BJ (cell line): Measurements from ENCODE around the gene IFITM10. TPM values are rescaled to one million over a fixed set of nuclear protein-coding genes. Genes with fewer than 3 reads are reported as not detected.

Experiments
- CTCF ChIA-PET: fragments of 350-600 bp; formaldehyde crosslinking; extraction: SDS; loops from one replicate; lab custom pipeline; 2021; ENCODE audit warnings: antibody characterized with exemption, inconsistent platforms; lab: Yijun Ruan, JAX
- POLR2A ChIA-PET: fragments of 300-600 bp; sonication (Branson Sonifier 250); formaldehyde crosslinking; extraction: SDS; loops from one replicate; lab custom pipeline; 2021; ENCODE audit warnings: antibody characterized with exemption; lab: Charles Lee
- DNase-seq: peaks from one replicate; pipeline ENCODE4 v3.0.0-alpha.2; 2011; ENCODE audit warnings: low read depth
- H3K27me3 ChIP-seq: 2 replicates; pipeline ENCODE4 v1.6.0; 2011; ENCODE audit warnings: low read length; ENCODE audit not compliant: control insufficient read depth, insufficient read depth
- H3K36me3 ChIP-seq: 2 replicates; pipeline ENCODE4 v1.5.1; 2011; ENCODE audit warnings: low read length; ENCODE audit not compliant: control insufficient read depth, insufficient read depth
- H3K4me3 ChIP-seq: 2 replicates; pipeline ENCODE4 v1.5.1; 2011; ENCODE audit warnings: low read depth, mild to moderate bottlenecking, control low read depth, low read length
- polyA plus RNA-seq: library from polyadenylated mRNA; depleted of rRNA; stranded (reverse); fragments of >200 nt; gene quantifications from 2 replicates; pipeline ENCODE4 v1.2.3, GENCODE V29; 2011
- TF ChIP-seq, protein P1 (sequence below): IDR thresholded peaks from 2 replicates; pipeline ENCODE4 v1.5.1; 2011; ENCODE audit warnings: low read depth, mild to moderate bottlenecking, control low read depth, inconsistent platforms, low read length, moderate library complexity; ENCODE audit not compliant: insufficient read depth

IFITM10 gene
- polyA plus RNA-seq, 1 experiment, result 0.22 TPM

- Histone ChIP-seq H3K27me3 (peaks cover 1% of the 10 kb centered on the region; the same call in 1 of the 2 replicates), H3K4me3 (no peak overlapping the region), H3K36me3 (no peaks in the 10 kb centered on the region)
- TF ChIP-seq, protein P1, sequence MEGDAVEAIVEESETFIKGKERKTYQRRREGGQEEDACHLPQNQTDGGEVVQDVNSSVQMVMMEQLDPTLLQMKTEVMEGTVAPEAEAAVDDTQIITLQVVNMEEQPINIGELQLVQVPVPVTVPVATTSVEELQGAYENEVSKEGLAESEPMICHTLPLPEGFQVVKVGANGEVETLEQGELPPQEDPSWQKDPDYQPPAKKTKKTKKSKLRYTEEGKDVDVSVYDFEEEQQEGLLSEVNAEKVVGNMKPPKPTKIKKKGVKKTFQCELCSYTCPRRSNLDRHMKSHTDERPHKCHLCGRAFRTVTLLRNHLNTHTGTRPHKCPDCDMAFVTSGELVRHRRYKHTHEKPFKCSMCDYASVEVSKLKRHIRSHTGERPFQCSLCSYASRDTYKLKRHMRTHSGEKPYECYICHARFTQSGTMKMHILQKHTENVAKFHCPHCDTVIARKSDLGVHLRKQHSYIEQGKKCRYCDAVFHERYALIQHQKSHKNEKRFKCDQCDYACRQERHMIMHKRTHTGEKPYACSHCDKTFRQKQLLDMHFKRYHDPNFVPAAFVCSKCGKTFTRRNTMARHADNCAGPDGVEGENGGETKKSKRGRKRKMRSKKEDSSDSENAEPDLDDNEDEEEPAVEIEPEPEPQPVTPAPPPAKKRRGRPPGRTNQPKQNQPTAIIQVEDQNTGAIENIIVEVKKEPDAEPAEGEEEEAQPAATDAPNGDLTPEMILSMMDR, result no peak
- ChIA-PET POLR2A (no interaction called here), CTCF (interaction anchor here (1.7 kb wide), 1 partner anchor 95 kb away, joined by 4 read pairs; no protein-coding TSS in a partner anchor)
- DNase-seq, result no peak
Observed at GRCh38 chr11:1738380-1738779, 12.0 kb downstream of the IFITM10 start.

DNA sequence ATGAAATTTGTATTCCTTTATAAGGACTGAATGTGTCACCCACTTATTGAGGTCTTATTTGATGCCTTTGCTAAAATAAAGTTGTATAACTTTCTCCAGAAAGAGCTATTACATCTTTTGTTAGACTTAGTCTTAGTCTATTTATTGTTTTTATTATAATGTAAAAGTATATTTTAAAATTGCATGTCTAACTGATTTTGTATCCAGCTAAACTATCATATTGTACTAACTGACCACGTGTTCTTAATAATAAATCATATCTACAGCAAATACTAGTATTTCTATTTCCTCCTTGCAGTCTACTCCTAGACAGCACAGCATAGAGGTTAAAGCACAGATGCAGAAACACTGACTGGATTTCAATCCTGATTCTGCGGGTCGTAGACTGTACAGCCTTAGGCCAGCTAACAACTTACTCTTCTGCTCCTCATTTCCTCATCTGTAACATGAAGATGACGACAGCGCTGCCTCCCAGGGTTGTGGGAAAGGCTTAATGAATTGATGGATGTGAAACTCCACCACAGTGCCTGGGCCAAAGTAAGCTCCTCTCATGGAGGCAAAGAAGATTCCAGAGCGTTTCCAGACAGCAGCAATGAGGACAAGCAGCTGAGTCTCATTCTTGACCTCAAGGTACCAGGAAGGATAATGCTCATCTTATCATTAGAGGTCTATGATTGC is 13.2 kb downstream of the IFITM10 start:
- Histone ChIP-seq H3K36me3 (no peaks in the 10 kb centered on the region), H3K27me3 (peaks cover 1% of the 10 kb centered on the region; the same call in 1 of the 2 replicates), H3K4me3 (no peak overlapping the region)
- CTCF ChIA-PET, result interaction anchor here (0.9 to 1.0 kb wide), 3 partner anchors 43 to 96 kb away, joined by 3 to 4 read pairs (median 3); no protein-coding TSS in a partner anchor
- TF ChIP-seq, protein P1, result no peak
- POLR2A ChIA-PET, result no interaction called here
- no peak for DNase-seq

DNA sequence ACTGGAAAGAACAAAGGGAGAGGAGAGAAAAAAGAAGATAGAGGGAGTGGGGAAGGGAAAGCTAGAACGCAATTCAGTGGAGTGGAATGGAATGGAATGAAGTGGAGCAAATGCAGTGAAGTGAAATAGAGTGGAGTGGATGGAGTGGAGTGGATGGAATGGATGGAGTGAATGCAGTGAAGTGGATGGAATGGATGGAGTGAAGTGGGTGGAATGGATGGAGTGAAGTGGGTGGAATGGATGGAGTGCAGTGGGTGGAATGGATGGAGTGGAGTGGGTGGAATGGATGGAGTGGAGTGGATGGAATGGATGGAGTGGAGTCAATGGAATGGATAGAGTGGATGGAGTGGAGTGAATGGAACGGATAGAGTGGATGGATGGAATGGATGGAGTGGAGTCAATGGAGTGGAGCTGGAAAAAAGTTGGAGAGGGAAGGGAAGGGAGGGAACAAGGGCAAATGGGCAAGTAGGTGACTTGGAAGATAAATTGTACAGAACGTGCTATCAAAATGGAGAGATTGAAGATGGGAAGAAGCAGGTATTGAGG is 13.9 kb downstream of the IFITM10 start:
- TF ChIP-seq, protein P1, result no peak
- Histone ChIP-seq H3K4me3 (no peak overlapping the region), H3K36me3 (no peaks in the 10 kb centered on the region), H3K27me3 (peaks cover 1% of the 10 kb centered on the region; the same call in 1 of the 2 replicates)
- CTCF ChIA-PET, result interaction anchor here (0.9 kb wide), 1 partner anchor 84 kb away, joined by 4 read pairs; no protein-coding TSS in a partner anchor
- no peak for DNase-seq
- POLR2A ChIA-PET, result no interaction called here

GRCh38 chr11:1735271-1735670 is 15.1 kb downstream of the IFITM10 start:
- TF ChIP-seq, protein P1, result no peak
- CTCF ChIA-PET, result interaction anchor here (0.5 to 1.8 kb wide), 3 partner anchors 41 to 148 kb away, joined by 3 to 11 read pairs (median 3); no protein-coding TSS in a partner anchor
- Histone ChIP-seq H3K27me3 (peaks cover 3% of the 10 kb centered on the region; the same call in 1 of the 2 replicates), H3K36me3 (no peaks in the 10 kb centered on the region), H3K4me3 (no peak overlapping the region)
- DNase-seq, result no peak
- POLR2A ChIA-PET, result no interaction called here

- H3K4me3 ChIP-seq, result no peak overlapping the region
- no peak for DNase-seq
- POLR2A ChIA-PET, result no interaction called here
- no peaks in the 10 kb centered on the region for H3K36me3 ChIP-seq
- H3K27me3 ChIP-seq, result peaks cover 3% of the 10 kb centered on the region; the same call in 1 of the 2 replicates
- TF ChIP-seq, protein P1, result no peak
- CTCF ChIA-PET, result interaction anchor here (0.5 to 1.8 kb wide), 3 partner anchors 41 to 149 kb away, joined by 3 to 11 read pairs (median 3); no protein-coding TSS in a partner anchor
Observed at GRCh38 chr11:1734641-1735081, 15.7 kb downstream of the IFITM10 start.
